ENCODE results near the gene CDKN1A.
"Not testable (repeated sequence)": the region's sequence is repeated elsewhere in the genome, so short reads cannot be mapped to it uniquely, and the experiment has no call there.

CDKN1A gene

DNA sequence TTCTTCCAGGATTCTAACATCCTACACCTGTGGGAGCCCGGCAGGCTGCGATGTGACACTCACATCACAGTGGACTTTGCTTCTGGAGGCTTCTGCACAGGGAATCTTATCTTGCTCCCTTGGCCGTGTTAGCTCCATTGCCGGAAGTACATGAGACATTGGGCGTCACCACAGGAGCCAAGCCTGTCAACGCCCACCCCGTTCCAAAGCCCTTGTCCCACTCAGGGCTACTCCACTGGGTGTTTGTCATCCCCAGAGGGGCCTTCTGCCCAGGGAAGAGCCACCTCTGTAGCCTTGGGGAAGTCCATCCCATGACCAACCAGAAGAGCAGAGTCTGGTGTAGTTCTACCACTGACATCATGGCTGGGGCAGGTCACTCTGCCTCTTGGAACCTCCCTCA lies 20.8 kb downstream of the CDKN1A start:
- no peak for DNase-seq

DNA sequence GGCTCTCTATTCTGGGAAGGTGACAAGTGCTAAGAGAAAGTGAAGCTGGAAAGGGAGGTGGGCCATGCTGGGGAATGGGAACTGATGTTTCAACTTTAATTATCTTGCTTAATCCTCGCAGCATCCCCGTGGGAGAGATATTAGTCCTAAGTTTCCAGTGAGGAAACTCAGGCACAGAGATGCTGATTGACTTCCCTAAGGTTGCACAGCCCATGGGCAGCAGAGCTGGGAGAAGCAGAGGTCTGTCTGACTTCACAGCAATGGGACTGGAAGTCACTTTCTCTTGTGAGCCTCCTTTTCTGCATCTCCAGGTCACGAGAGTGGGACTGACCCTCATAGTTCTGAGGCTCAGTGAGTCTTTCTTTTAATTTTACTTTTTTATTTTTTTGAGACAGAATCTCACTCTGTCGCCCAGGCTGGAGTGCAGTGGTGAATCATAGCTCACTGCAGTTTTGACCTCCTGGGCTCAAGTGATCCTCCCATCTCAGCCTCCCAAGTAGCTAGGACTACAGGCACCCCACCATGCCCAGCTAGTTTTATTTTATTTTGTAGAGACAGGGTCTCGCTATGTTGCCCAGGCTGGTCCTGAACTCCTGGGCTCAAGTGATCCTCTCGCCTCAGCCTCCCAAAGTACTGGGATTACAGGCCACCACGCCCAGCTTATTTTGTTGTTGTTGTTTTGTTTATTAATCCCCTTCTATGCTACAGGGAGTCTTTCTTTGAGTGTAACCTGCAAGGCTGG lies 21.7 kb downstream of the CDKN1A start:
- no peak for DNase-seq

DNA sequence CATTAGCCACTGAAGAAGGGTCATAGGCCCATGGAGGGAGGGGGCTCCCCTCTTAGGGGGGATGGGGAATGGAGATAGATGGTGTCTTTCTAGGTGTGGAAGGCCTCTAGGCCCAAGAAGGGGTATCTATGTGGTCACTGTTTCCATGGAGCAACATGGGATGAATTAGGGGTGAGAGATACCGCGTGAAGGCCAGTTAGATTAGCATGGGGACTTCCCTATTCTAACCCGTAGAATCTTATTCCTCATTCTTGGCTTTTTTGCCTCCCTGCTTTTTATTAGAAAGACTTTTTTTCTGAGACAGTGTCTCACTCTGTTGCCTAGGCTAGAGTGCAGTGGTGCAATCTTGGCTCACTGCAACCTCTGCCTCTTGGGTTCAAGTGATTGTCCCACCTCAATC lies 22.3 kb downstream of the CDKN1A start:
- no peak for DNase-seq

DNA sequence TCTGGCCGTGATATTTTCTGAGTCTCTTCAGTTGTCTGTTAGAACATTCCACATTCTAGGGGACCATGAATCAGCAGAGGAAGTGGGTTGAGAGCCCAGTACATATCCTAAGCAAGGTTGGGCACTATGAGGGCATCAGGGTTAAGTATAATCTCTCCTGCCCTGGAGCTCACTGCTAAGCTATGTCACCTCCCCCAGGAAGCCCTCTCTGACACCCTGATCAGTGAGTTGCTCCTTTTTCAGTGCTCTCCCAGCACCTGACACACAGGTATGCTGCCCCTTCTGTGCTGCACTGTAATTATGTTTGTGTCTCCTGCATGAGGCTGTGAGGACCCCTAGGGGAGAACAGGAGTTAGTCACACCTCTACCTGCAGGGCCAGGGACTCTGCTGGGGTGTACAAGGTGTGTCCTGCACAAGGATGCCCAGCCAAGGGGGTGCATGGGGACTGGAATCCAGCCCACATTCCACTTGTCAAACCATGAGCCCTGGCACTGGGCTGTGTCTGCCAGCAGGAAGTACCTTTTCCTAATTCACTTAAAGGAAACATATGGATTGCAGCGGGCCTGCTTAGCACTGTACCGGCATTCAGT lies 23.0 kb downstream of the CDKN1A start:
- peak; percentile 12 for DNase-seq

DNA sequence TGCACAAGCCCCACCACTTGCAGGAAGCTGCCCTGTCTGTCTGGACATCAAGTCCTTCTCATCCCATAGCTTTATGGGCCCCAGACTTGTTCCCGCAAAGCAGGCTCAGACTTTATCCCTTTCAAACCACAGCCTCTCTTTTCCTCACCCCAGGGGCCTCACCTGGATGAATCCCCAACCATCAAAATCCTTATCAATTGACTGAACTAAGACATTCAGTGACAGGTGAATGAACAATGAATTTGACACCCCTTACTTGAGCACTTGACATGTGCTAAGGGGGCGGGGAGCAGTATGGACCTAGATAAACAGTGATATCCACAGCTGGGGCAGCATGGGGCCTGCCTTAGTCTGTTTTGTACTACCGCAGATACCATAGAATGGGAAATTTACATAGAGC lies 24.1 kb downstream of the CDKN1A start:
- DNase-seq, result peak; percentile 10

- no peak for DNase-seq
These were observed 24.6 kb downstream of the CDKN1A start for GRCh38 chr6:36703081-36703606.

DNA sequence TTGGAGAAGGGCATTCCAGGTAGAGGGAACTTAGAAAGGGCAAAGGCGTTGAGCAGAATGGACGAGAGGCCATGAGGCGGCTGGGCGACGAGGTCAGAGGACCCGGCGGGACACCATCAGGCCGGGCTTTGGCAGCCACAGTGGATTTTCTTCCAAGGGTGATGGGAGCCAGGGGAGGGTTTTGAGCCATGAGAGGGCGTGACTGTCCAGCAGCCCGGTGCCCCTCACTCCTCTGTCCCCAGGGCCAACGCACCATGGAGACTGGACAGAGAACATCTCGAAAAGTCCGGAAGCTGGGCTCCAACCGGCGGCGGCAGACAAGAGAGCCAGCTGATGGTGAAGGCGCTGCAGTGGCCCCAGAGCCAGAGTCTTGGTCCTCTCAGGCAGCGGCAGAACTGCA lies 25.5 kb downstream of the CDKN1A start:
- no peak for DNase-seq

DNA sequence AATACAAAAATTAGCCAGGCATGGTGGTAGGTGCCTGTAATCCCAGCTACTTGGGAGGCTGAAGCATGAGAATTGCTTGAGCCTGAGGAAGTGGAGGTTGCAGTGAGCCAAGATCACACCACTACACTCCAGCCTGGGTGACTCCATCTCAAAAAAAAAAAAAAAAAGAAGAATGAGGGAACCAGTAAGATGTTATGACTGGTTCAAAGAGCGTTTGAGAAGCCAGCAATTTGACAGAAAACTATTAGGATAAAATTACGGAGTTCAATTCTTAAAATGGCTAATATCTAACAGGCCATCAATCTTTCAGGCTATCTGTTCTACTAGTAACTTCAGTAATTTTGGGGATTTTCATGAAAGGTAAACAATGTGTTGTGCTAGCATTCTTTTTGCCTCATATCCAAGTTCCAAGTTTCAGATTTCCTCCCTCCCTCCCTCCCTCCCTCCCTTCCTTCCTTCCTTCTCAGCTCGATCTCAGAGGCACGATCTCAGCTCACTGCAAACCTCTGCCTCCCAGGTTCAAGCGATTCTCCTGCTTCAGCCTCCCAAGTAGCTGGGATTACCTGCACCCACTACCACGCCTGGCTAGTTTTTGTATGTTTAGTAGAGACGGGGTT lies 26.6 kb downstream of the CDKN1A start:
- not testable (repeated sequence) for DNase-seq

DNA sequence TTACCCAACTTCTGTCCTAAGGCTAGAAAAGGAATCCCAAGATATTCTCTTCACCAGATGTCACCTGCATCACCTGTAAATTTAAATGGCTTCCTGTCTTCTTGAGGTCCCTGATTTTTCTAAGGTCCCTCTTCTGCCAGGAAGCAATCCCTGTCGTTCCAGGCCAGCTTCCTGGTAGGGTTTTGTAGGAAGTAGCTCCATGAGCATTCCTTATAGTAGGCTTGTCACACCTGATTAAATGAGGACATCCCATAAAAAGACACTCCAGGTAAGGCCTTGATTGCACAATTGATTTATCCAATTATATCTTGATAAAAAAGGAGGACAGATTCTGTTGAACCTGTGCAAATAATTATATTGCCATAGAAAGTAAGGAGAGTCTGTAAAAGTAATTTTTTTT lies 27.8 kb downstream of the CDKN1A start:
- DNase-seq, result no peak

- DNase-seq, result no peak
These were observed 34.3 kb downstream of the CDKN1A start for GRCh38 chr6:36712816-36713215.

DNA sequence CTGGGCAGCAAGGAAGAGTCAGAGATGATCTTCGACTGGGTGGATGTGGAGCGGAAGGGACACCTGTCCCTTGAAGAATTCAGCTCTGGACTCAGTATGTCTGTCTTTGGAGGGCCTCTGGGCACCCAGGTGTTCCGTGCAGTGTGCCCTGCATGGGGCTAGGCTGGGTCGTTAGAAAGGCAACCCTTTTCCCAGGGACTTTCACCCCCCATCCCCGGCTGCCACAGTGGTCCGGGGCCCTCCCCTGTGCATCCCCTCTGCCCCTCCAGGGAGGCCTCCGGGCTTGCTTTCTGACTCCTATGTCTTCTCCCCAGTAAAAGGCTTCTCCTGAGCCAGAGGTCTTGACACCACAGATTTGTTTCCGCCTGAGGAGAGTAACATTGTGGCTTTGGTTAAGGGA lies 35.3 kb downstream of the CDKN1A start:
- no peak for DNase-seq

- DNase-seq, result no peak
These were observed 36.0 kb downstream of the CDKN1A start for GRCh38 chr6:36714511-36714910.

DNA sequence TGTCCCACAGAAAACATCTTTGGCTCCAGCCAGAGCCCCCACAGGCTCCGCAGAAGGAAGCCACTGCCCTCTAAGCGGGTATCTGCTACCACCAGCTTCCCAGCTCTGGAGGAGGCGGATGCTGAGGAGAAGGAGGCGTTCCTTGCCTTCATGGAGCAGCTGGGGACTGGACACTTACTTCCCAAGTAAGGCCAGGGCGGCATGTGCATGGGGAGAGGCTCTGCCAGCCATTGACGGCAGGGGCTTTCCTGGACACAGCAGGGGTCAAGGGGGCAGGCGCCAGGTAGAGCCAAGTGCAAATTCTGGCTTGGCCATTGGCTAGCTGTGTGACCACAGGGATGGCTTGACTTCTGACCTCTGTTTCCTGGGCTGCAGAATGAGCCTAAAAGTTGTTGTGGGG lies 37.0 kb downstream of the CDKN1A start:
- DNase-seq, result no peak

- no peak for DNase-seq
These were observed 38.1 kb downstream of the CDKN1A start for GRCh38 chr6:36716476-36717093.

DNA sequence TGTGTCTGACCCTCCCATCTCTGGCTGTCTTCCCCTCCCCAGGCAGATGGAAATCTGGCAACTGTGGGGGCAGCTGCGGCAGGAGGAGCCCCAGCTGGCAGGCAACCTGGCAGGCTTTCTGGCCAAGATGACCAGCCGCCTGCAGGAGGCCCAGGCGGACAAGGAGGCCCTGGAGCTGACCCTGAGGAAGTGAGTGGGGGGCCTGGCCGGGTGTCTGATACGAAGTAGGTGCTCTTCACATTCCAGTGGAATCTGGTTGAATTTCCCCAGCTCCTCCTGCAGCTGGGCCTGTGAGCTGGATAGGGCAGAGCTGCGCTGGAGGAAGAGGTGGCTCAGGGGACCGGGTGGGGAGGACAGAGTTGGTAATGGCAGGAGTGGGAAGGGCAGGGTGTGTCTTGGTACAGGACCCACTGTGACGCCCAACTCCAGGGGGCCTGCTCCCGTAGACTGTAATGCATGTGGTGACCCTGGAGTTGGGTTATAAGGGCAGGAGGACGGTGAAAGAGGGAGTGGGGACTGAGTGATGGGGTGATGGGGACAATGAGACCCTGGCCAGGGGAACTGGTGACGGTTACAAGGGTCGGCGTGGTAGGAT lies 38.8 kb downstream of the CDKN1A start:
- DNase-seq, result no peak

- peak; percentile 23 for DNase-seq
These were observed 39.5 kb downstream of the CDKN1A start for GRCh38 chr6:36717871-36718540.

- no peak for DNase-seq
These were observed 40.0 kb downstream of the CDKN1A start for GRCh38 chr6:36718560-36718959.

DNA sequence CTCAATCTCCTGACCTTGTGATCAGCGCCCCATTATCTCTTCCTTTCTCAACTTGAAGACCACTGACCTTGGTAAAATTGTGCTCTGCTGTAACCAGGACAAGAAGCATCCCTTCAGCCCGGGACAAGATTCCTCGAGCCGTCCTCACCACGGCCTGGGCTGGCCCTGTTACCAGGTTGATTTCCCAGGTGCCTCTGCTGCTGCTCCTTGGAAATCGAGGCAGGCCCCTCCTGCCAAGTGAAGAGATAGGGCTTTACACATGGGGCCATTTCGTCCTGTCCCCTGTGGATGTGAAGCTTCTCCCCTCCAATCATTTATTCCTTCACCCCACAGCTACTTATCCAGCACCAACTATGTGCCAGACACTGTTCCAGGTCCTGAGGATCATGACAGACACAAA lies 40.6 kb downstream of the CDKN1A start:
- no peak for DNase-seq

DNA sequence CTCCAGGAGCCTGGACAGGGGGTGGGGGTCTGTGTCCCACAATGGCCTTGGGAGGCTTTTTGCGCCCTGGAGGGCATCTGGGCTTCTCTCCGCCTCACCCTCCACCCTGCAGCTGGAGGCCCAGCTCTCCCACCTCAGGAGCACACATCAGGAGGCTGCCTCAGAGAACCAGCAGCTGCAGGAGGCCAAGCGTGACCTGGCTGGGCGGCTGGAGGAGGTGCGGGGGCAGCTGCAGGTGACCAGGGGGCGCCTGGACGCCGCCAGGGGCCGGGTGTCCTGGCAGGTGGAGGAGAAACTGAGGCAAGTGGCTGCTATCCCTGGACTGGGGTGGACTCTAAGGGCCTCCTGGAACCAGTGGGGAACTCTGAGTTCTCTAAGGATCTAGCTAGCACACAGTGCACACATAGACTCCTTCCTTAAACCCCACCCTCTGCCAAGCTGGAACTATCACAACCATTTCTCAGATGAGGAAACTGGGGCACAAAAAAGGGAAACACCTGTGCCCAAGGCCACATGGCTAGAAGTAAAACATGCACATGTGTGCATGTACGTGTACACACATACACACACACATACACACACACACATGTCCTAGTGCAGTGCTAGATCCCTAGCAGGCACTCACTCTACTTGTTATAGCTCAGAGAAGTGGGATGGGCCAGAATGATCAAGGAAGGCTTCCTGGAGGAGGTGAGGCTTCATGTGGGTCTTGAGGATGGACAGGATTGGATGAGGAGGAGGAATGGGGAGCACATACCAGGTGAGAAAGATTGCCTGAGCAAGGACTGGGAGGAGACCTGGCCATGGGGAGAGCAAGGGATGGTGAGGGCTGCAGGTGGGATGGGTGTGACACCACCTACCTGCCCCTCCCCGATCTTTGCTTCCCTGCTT lies 42.0 kb downstream of the CDKN1A start:
- no peak for DNase-seq

DNA sequence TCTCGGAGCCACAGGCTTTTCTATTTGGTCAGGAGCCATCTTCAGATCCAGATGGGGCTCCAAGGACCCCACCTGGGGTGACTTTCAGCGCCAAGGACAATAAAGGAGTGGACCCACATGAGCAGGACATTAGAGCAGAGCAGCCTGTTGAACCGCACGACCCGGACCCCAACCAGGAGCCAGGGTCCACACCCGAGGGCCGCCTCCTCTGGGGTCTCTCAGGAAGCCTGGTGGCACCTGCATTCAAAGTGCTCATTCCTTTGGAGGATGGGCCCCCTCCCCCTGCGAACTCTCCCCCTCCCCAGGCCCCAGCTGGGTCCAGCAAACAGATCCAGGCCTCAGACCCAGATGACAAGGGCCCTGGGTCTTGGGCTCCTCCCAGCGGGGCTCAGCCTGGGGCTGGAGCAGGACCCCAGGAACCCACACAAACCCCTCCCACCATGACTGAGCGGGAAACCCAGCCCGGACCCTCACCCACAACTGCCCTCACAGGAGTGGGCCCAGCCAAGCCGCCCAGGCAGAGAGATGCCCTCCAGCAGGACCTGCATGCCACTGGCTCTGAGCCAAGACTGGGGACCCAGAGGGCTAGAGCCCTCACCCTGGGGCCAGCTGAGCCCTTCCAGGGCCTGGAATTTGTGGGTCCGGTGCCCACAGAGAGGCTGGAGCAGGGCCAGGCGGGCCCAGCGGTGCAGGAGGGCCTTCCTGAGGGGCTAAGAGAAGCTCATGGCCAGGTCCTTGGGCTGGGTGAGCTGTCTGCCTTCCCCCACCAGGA lies 43.0 kb downstream of the CDKN1A start:
- DNase-seq, result no peak

DNA sequence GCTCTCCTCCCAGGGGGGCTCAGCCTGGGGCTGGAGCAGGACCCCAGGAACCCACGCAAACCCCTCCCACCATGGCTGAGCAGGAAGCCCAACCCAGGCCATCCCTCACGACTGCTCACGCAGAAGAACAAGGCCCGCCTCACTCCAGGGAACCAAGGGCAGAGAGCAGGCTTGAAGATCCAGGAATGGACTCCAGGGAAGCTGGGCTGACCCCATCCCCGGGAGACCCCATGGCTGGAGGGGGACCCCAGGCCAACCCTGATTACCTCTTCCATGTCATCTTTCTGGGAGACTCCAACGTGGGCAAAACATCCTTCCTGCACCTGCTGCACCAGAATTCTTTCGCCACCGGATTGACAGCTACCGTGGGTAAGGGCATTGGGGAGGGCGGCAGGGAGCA lies 43.9 kb downstream of the CDKN1A start:
- DNase-seq, result no peak
